ENCODE data around the gene TBR1.

TBR1 gene

GRCh38 chr2:161425728-161426454 is 9.8 kb downstream of the TBR1 start:
- Histone ChIP-seq H3K27me3 (peaks cover 76% of the 10 kb centered on the region), H3K4me1 (no peaks in the 10 kb centered on the region), H3K4me3 (ENCODE audit: low read depth, low read length) (no peak overlapping the region), H3K36me3 (no peaks in the 10 kb centered on the region), H3K9me3 (no peaks in the 10 kb centered on the region)
- no peak for DNase-seq
- TF ChIP-seq CTCF (IDR thresholded peaks at IDR 0.05; ENCODE audit: low read depth, low read length): no peak

GRCh38 chr2:161426455-161426921 is 10.4 kb downstream of the TBR1 start:
- H3K36me3 ChIP-seq: no peaks in the 10 kb centered on the region
- no peaks in the 10 kb centered on the region for H3K4me1 ChIP-seq
- TF ChIP-seq CTCF (IDR thresholded peaks at IDR 0.05; ENCODE audit: low read depth, low read length): peak; percentile 55
- no peak for DNase-seq
- no peak overlapping the region for H3K4me3 ChIP-seq (ENCODE audit: low read depth, low read length)
- H3K27me3 ChIP-seq: peaks cover 76% of the 10 kb centered on the region
- H3K9me3 ChIP-seq: no peaks in the 10 kb centered on the region

GRCh38 chr2:161426922-161427663 is 11.0 kb downstream of the TBR1 start:
- Histone ChIP-seq H3K9me3 (no peaks in the 10 kb centered on the region), H3K4me1 (no peaks in the 10 kb centered on the region), H3K4me3 (ENCODE audit: low read depth, low read length) (no peak overlapping the region), H3K27me3 (peaks cover 75% of the 10 kb centered on the region), H3K36me3 (no peaks in the 10 kb centered on the region)
- no peak for TF ChIP-seq CTCF (IDR thresholded peaks at IDR 0.05; ENCODE audit: low read depth, low read length)
- no peak for DNase-seq

GRCh38 chr2:161427664-161428587 is 11.8 kb downstream of the TBR1 start:
- Histone ChIP-seq H3K4me1 (no peaks in the 10 kb centered on the region), H3K9me3 (no peaks in the 10 kb centered on the region), H3K27me3 (peaks cover 70% of the 10 kb centered on the region), H3K36me3 (no peaks in the 10 kb centered on the region), H3K4me3 (ENCODE audit: low read depth, low read length) (no peak overlapping the region)
- no peak for DNase-seq
- no peak for TF ChIP-seq CTCF (IDR thresholded peaks at IDR 0.05; ENCODE audit: low read depth, low read length)

GRCh38 chr2:161430386-161430785 is 14.3 kb downstream of the TBR1 start:
- TF ChIP-seq CTCF (IDR thresholded peaks at IDR 0.05; ENCODE audit: low read depth, low read length): no peak
- no peaks in the 10 kb centered on the region for H3K9me3 ChIP-seq
- peaks cover 46% of the 10 kb centered on the region for H3K27me3 ChIP-seq
- no peak overlapping the region for H3K4me3 ChIP-seq (ENCODE audit: low read depth, low read length)
- H3K4me1 ChIP-seq: no peaks in the 10 kb centered on the region
- no peaks in the 10 kb centered on the region for H3K36me3 ChIP-seq
- DNase-seq: no peak

Data from BE2C (cell line).